ENCODE data around the gene FNDC3B. TPM values are rescaled to one million over a fixed set of nuclear protein-coding genes. Genes with fewer than 3 reads are reported as not detected.

FNDC3B gene
- total RNA-seq, 1 donor from 2014 or later, result 71.3 TPM

DNA sequence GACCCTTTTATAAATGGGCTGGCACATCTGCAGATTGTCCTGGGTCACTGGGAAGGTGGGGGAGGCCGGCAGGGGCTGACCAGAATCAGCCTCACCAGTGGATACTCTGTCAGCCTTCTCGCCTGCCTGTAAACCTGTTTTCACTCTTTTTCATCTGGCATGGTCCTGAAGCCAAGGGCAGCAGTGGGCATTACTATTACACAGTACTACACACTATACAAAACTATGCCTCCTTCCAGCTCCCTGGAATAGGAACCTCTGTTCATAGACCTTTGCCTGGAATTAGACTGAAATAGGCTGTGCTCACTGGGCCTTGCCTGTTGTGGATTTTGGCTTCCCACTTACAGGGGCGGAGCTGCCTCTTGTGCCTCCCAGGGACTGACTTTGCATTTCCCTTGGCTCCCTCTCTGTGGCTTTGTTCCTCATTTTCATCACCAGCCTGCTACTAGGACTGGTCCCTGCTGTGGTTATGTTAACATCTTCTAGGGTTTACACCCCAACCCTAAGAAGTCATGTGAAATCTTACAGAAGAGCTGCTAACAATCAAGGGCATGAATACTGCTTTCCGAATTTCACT is 120.7 kb downstream of the FNDC3B start:
- H3K36me3 ChIP-seq (ENCODE audit: control insufficient read depth, insufficient read depth, low read length), result no peaks in the 10 kb centered on the region
- no peak for DNase-seq (ENCODE audit: low read depth)
- H3K4me3 ChIP-seq (ENCODE audit: low read depth, low read length), result no peak overlapping the region
- H3K27me3 ChIP-seq (ENCODE audit: control insufficient read depth, insufficient read depth, low read length), result no peaks in the 10 kb centered on the region
- TF ChIP-seq, protein P1, sequence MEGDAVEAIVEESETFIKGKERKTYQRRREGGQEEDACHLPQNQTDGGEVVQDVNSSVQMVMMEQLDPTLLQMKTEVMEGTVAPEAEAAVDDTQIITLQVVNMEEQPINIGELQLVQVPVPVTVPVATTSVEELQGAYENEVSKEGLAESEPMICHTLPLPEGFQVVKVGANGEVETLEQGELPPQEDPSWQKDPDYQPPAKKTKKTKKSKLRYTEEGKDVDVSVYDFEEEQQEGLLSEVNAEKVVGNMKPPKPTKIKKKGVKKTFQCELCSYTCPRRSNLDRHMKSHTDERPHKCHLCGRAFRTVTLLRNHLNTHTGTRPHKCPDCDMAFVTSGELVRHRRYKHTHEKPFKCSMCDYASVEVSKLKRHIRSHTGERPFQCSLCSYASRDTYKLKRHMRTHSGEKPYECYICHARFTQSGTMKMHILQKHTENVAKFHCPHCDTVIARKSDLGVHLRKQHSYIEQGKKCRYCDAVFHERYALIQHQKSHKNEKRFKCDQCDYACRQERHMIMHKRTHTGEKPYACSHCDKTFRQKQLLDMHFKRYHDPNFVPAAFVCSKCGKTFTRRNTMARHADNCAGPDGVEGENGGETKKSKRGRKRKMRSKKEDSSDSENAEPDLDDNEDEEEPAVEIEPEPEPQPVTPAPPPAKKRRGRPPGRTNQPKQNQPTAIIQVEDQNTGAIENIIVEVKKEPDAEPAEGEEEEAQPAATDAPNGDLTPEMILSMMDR (IDR thresholded peaks at IDR 0.05; ENCODE audit: insufficient read depth, low read length, poor library complexity, severe bottlenecking), result no peak

DNA sequence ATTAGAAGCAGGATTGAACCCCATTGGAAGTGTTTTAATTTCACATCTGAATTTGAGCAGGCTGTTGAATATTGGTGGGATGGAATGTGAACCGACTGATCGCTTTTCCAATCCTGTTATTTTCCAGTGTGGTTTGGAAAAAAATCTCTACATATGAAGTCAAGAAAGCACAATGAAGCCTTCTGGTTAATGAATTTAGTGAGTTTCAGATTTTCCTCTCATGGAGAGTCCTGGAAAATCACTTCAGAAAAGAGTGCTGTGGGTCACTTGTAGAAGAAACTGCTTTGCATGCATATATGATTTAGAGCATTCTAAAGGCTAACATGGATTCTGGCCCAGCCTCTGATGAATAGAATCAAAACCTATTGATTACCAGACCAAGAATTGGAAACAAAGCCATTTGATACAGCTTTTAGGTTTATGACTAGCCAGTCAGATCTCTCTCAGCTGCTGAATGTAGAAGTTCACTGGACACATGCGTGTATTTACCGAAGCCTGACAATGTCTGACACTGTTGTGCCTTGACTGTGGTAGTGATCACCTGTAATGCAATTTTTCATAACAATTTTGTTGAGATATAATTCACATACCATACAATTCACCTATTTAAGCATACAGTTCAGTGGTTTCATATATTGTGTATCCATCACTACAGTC is 121.9 kb downstream of the FNDC3B start:
- TF ChIP-seq, protein P1 (IDR thresholded peaks at IDR 0.05; ENCODE audit: insufficient read depth, low read length, poor library complexity, severe bottlenecking), result no peak
- Histone ChIP-seq H3K36me3 (ENCODE audit: control insufficient read depth, insufficient read depth, low read length) (no peaks in the 10 kb centered on the region), H3K27me3 (ENCODE audit: control insufficient read depth, insufficient read depth, low read length) (no peaks in the 10 kb centered on the region), H3K4me3 (ENCODE audit: low read depth, low read length) (no peak overlapping the region)
- DNase-seq (ENCODE audit: low read depth), result no peak

DNA sequence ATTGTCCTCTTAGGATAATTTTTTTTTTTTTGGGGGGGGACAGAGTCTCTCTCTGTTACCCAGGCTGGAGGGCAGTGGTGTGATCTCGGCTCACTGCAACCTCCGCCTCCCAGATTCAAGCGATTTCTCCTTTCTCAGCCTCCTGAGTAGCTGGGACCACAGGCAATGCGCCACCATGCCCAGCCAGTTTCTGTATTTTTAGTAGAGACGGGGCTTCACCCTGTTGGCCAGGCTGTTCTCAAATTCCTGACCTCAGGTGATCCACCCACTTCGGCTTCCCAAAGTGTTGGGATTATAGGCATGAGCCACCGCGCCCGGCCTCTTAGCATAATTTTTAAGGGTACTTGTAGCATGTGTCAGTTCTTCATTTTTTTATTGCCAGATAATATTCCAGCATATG is 122.6 kb downstream of the FNDC3B start:
- TF ChIP-seq, protein P1 (IDR thresholded peaks at IDR 0.05; ENCODE audit: insufficient read depth, low read length, poor library complexity, severe bottlenecking), result no peak
- Histone ChIP-seq H3K4me3 (ENCODE audit: low read depth, low read length) (no peak overlapping the region), H3K27me3 (ENCODE audit: control insufficient read depth, insufficient read depth, low read length) (no peaks in the 10 kb centered on the region), H3K36me3 (ENCODE audit: control insufficient read depth, insufficient read depth, low read length) (no peaks in the 10 kb centered on the region)
- no peak for DNase-seq (ENCODE audit: low read depth)

DNA sequence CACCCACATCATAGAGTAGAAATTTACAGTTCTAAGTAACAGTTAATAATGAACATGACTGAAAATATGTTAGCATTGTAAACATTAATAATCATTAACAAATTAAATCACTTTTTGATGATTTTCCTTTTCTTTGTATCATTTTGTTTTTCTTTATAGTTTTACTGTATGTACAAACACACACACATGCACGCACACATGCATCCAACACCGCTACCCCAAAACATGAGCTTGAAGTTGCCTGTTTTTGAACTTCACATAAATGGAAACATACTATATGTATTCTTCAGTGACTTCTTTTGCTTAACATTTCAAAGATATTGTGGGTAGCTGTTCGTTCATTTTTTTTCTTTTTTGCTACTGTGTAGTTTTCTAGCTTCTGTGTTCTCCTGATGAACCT is 123.9 kb downstream of the FNDC3B start:
- TF ChIP-seq, protein P1 (IDR thresholded peaks at IDR 0.05; ENCODE audit: insufficient read depth, low read length, poor library complexity, severe bottlenecking), result no peak
- no peak for DNase-seq (ENCODE audit: low read depth)
- Histone ChIP-seq H3K27me3 (ENCODE audit: control insufficient read depth, insufficient read depth, low read length) (no peaks in the 10 kb centered on the region), H3K36me3 (ENCODE audit: control insufficient read depth, insufficient read depth, low read length) (no peaks in the 10 kb centered on the region), H3K4me3 (ENCODE audit: low read depth, low read length) (no peak overlapping the region)

DNA sequence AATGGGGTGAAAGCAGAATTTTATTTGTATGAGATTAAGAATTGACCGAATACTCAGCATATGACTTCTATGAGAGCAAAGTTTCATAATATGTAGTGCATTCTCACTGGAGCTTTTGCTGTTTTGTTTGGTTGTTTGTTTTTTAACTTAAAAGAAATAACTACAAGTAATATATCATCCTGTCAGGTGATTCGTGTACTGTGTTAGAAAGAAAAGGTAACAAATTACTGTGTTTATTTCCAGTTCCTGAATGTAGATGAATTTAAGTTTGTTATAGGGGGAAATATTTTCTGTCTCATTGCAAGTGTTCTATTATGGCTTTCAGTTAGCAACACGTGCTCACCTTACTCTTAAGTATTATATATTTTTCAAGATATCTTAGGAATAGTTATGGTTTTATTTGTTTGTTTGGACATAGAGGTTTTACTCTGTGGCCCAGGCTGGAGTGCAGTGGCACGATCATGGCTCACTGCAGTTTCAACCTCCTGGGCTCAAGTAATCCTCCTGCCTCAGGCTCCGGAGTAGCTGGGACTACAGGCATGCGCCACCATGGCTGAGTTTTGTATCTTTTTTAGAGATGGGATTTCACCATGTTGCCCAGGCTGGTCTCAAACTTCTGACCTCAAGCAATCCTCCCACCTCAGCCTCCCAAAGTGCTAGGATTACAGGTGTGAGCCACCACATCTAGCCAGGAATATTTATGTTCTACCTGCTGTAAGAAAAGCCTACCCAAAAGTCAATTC is 125.4 kb downstream of the FNDC3B start:
- DNase-seq (ENCODE audit: low read depth), result no peak
- no peaks in the 10 kb centered on the region for H3K36me3 ChIP-seq (ENCODE audit: control insufficient read depth, insufficient read depth, low read length)
- no peak overlapping the region for H3K4me3 ChIP-seq (ENCODE audit: low read depth, low read length)
- TF ChIP-seq, protein P1 (IDR thresholded peaks at IDR 0.05; ENCODE audit: insufficient read depth, low read length, poor library complexity, severe bottlenecking), result no peak
- no peaks in the 10 kb centered on the region for H3K27me3 ChIP-seq (ENCODE audit: control insufficient read depth, insufficient read depth, low read length)

Data from kidney epithelial cell (primary cell).